ENCODE results near the gene EPS8. TPM values are rescaled to one million over a fixed set of nuclear protein-coding genes. Genes with fewer than 3 reads are reported as not detected.

The EPS8 gene
- total RNA-seq, 1 experiment from 2014 or later, result 13.9 TPM

GRCh38 chr12:15823360-15824128 is 34.4 kb upstream of the EPS8 start:
- H3K4me3 Mint-ChIP-seq (ENCODE audit: unreplicated experiment), result no peak overlapping the region
- ChIA-PET POLR2A (no interaction called here), CTCF (no interaction called here)
- no TSS peak for BruUV-seq (replicated peaks)
- H3K4me1 ChIP-seq, result no peaks in the 10 kb centered on the region; the same call in 1 of the 2 replicates
- no peak overlapping the region for H3K4me3 ChIP-seq (ENCODE audit: low read depth, low read length)
- no peaks in the 10 kb centered on the region for H3K36me3 Mint-ChIP-seq (ENCODE audit: insufficient read depth, unreplicated experiment)
- H3K27me3 ChIP-seq (replicated peaks; ENCODE audit: control insufficient read depth, insufficient read depth, low read length), result no peaks in the 10 kb centered on the region
- H3K4me1 Mint-ChIP-seq (ENCODE audit: low read depth, unreplicated experiment), result peaks cover 18% of the 10 kb centered on the region
- H3K36me3 ChIP-seq (ENCODE audit: control insufficient read depth, insufficient read depth, low read length), result no peaks in the 10 kb centered on the region
- no peaks in the 10 kb centered on the region for H3K27me3 Mint-ChIP-seq (ENCODE audit: insufficient read depth, unreplicated experiment)
- no peak for DNase-seq
- no peak overlapping the region for H3K27ac Mint-ChIP-seq (ENCODE audit: unreplicated experiment)
- no peaks in the 10 kb centered on the region for H3K9me3 Mint-ChIP-seq (ENCODE audit: unreplicated experiment)
- H3K9me3 ChIP-seq, result no peaks in the 10 kb centered on the region
- intact Hi-C loops (cut with micrococcal nuclease; ENCODE audit: unreplicated experiment), result no loop called here
- TF ChIP-seq CTCF (IDR thresholded peaks at IDR 0.05; ENCODE audit: insufficient read depth in 1 of 2, low read depth in 1 of 2, low read length in 1 of 2, severe bottlenecking in 1 of 2, unreplicated experiment in 1 of 2), result no peak

- Mint-ChIP-seq H3K9me3 (ENCODE audit: unreplicated experiment) (no peaks in the 10 kb centered on the region), H3K27ac (ENCODE audit: unreplicated experiment) (no peak overlapping the region), H3K4me1 (ENCODE audit: low read depth, unreplicated experiment) (peaks cover 18% of the 10 kb centered on the region), H3K4me3 (ENCODE audit: unreplicated experiment) (no peak overlapping the region), H3K27me3 (ENCODE audit: insufficient read depth, unreplicated experiment) (no peaks in the 10 kb centered on the region), H3K36me3 (ENCODE audit: insufficient read depth, unreplicated experiment) (no peaks in the 10 kb centered on the region)
- BruUV-seq (replicated peaks), result no TSS peak
- no peak for TF ChIP-seq CTCF (IDR thresholded peaks at IDR 0.05; ENCODE audit: insufficient read depth in 1 of 2, low read depth in 1 of 2, low read length in 1 of 2, severe bottlenecking in 1 of 2, unreplicated experiment in 1 of 2)
- ChIA-PET POLR2A (no interaction called here), CTCF (no interaction called here)
- no peaks in the 10 kb centered on the region; the same call in 1 of the 2 replicates for H3K4me1 ChIP-seq
- no peaks in the 10 kb centered on the region for H3K36me3 ChIP-seq (ENCODE audit: control insufficient read depth, insufficient read depth, low read length)
- H3K9me3 ChIP-seq, result peaks cover 3% of the 10 kb centered on the region; the same call in 1 of the 2 replicates
- DNase-seq, result no peak
- intact Hi-C loops (cut with micrococcal nuclease; ENCODE audit: unreplicated experiment), result no loop called here
- no peaks in the 10 kb centered on the region for H3K27me3 ChIP-seq (replicated peaks; ENCODE audit: control insufficient read depth, insufficient read depth, low read length)
- H3K4me3 ChIP-seq (ENCODE audit: low read depth, low read length), result no peak overlapping the region
Measured at GRCh38 chr12:15819644-15820437, 30.7 kb upstream of the EPS8 start.

GRCh38 chr12:15818418-15818817 is 29.2 kb upstream of the EPS8 start:
- Mint-ChIP-seq H3K27ac (ENCODE audit: unreplicated experiment) (no peak overlapping the region), H3K36me3 (ENCODE audit: insufficient read depth, unreplicated experiment) (no peaks in the 10 kb centered on the region), H3K9me3 (ENCODE audit: unreplicated experiment) (no peaks in the 10 kb centered on the region), H3K4me3 (ENCODE audit: unreplicated experiment) (no peak overlapping the region), H3K27me3 (ENCODE audit: insufficient read depth, unreplicated experiment) (no peaks in the 10 kb centered on the region), H3K4me1 (ENCODE audit: low read depth, unreplicated experiment) (peaks cover 14% of the 10 kb centered on the region)
- no peak for DNase-seq
- no peak for TF ChIP-seq CTCF (IDR thresholded peaks at IDR 0.05; ENCODE audit: insufficient read depth in 1 of 2, low read depth in 1 of 2, low read length in 1 of 2, severe bottlenecking in 1 of 2, unreplicated experiment in 1 of 2)
- BruUV-seq (replicated peaks), result no TSS peak
- ChIA-PET CTCF (no interaction called here), POLR2A (no interaction called here)
- intact Hi-C loops (cut with micrococcal nuclease; ENCODE audit: unreplicated experiment), result no loop called here
- Histone ChIP-seq H3K4me1 (no peaks in the 10 kb centered on the region; the same call in 1 of the 2 replicates), H3K4me3 (ENCODE audit: low read depth, low read length) (no peak overlapping the region), H3K36me3 (ENCODE audit: control insufficient read depth, insufficient read depth, low read length) (no peaks in the 10 kb centered on the region), H3K9me3 (peaks cover 3% of the 10 kb centered on the region; the same call in 1 of the 2 replicates), H3K27me3 (replicated peaks; ENCODE audit: control insufficient read depth, insufficient read depth, low read length) (no peaks in the 10 kb centered on the region)

Data from Caco-2 (cell line).